Left ventricle myocardium inferior (tissue), 1 donor: ENCODE measurements around the gene STEEP1. TPM values are rescaled to one million over a fixed set of nuclear protein-coding genes. Genes with fewer than 3 reads are reported as not detected.

Experiments used
- DNase-seq: peaks from one replicate; pipeline ENCODE4 v3.0.0-alpha.2; 2020
- H3K27ac ChIP-seq: fragments of 200-600 bp; replicated peaks from 2 replicates; pipeline ENCODE4 v1.8.0; 2021
- H3K27me3 ChIP-seq: fragments of 200-600 bp; 2 replicates; pipeline ENCODE4 v1.8.0; 2021; ENCODE audit warnings: low read depth
- H3K36me3 ChIP-seq: fragments of 200-600 bp; 2 replicates; pipeline ENCODE4 v1.8.0; 2021
- H3K4me1 ChIP-seq: fragments of 200-600 bp; 2 replicates; pipeline ENCODE4 v1.8.0; 2021
- H3K4me3 ChIP-seq: fragments of 200-600 bp; 2 replicates; pipeline ENCODE4 v1.8.0; 2021; ENCODE audit warnings: mild to moderate bottlenecking, moderate library complexity
- H3K9me3 ChIP-seq: fragments of 200-600 bp; replicated peaks from 2 replicates; pipeline ENCODE4 v1.8.0; 2021
- intact Hi-C: fragments of 100-400 bp; cut with micrococcal nuclease; formaldehyde crosslinking; loops from one replicate; pipeline ENCODE4 v1.11.0; 2022
- total RNA-seq: library from RNA; stranded (reverse); fragmentation: NEBNext Ultra II Directional; extraction: Animal tissue kit (Norgen Biotek cat#: 25700); gene quantifications from one replicate; pipeline ENCODE4 v1.2.1, GENCODE V29; 2021
- TF ChIP-seq, protein P1 (sequence below): fragments of 200-600 bp; IDR thresholded peaks from 2 replicates; pipeline ENCODE4 v1.8.0; 2021; ENCODE audit warnings: antibody characterized with exemption, mild to moderate bottlenecking, borderline replicate concordance
- donor health status: DM: no; HTN: yes; CAD: no; lungs with severe emphysema.

STEEP1 gene
- total RNA-seq, 1 donor from 2014 or later = 15.2 TPM

- H3K4me1 ChIP-seq = peaks cover 27% of the 10 kb centered on the region
- H3K36me3 ChIP-seq = peaks cover 7% of the 10 kb centered on the region
- H3K9me3 ChIP-seq = no peaks in the 10 kb centered on the region
- TF ChIP-seq, protein P1, sequence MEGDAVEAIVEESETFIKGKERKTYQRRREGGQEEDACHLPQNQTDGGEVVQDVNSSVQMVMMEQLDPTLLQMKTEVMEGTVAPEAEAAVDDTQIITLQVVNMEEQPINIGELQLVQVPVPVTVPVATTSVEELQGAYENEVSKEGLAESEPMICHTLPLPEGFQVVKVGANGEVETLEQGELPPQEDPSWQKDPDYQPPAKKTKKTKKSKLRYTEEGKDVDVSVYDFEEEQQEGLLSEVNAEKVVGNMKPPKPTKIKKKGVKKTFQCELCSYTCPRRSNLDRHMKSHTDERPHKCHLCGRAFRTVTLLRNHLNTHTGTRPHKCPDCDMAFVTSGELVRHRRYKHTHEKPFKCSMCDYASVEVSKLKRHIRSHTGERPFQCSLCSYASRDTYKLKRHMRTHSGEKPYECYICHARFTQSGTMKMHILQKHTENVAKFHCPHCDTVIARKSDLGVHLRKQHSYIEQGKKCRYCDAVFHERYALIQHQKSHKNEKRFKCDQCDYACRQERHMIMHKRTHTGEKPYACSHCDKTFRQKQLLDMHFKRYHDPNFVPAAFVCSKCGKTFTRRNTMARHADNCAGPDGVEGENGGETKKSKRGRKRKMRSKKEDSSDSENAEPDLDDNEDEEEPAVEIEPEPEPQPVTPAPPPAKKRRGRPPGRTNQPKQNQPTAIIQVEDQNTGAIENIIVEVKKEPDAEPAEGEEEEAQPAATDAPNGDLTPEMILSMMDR = peak; percentile 58
- DNase-seq = peak; percentile 92
- peak within 1 kb of the TSS; percentile 94 for H3K27ac ChIP-seq
- no peaks in the 10 kb centered on the region for H3K27me3 ChIP-seq
- peak within 1 kb of the TSS; percentile 79 for H3K4me3 ChIP-seq
- intact Hi-C loops = no loop called here
Measured at GRCh38 chrX:119574394-119575266, 9.4 kb upstream of the STEEP1 start, which contains the start of gene UBE2A. Gene UBE2A (plus strand): TSS chrX:119574563. CDS start chrX:119574712, 149 bp downstream.

DNA sequence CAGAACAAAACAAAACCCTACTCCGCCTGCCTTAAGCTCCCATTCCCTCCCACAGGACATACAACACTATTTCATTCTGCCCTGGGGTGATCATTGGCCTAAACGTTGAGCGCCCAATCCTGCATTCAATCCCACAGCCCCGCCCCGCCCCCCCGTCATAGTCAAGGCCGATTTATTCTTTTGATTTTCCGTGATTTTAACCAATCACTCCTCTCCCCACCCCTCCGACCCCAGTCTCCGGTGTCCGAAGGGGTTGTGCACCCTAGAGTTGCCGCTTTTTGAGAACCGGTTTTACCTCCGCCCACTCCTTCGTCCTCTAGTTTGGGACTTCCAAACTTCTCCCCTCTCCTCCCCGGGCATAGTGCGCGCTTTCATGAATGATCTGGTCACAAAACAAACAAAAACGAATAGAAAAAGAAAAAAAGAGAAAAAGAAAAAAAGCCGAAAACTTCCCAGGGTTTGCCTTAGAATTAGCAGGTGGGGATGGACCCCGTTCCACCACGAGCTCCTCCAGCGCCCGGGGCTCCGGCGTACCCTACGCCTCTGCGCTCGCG is 8.7 kb upstream of the STEEP1 start:
- peak; percentile 17 for DNase-seq
- H3K36me3 ChIP-seq = peaks cover 7% of the 10 kb centered on the region
- no peaks in the 10 kb centered on the region for H3K27me3 ChIP-seq
- TF ChIP-seq, protein P1 = no peak
- H3K9me3 ChIP-seq = no peaks in the 10 kb centered on the region
- intact Hi-C loops = no loop called here
- peak overlapping the region; percentile 79 for H3K4me3 ChIP-seq
- H3K27ac ChIP-seq = peak overlapping the region; percentile 94
- H3K4me1 ChIP-seq = peaks cover 27% of the 10 kb centered on the region

- Histone ChIP-seq H3K4me3 (peak overlapping the region; percentile 79), H3K36me3 (peaks cover 7% of the 10 kb centered on the region), H3K4me1 (peaks cover 27% of the 10 kb centered on the region), H3K27me3 (no peaks in the 10 kb centered on the region), H3K27ac (peak overlapping the region; percentile 94), H3K9me3 (no peaks in the 10 kb centered on the region)
- TF ChIP-seq, protein P1 = no peak
- intact Hi-C loops = no loop called here
- DNase-seq = no peak
Measured at GRCh38 chrX:119573222-119573621, 8.0 kb upstream of the STEEP1 start.

GRCh38 chrX:119570351-119570835 is 5.2 kb upstream of the STEEP1 start:
- H3K36me3 ChIP-seq = no peaks in the 10 kb centered on the region
- H3K4me3 ChIP-seq = no peak overlapping the region
- DNase-seq = no peak
- H3K4me1 ChIP-seq = peaks cover 19% of the 10 kb centered on the region
- TF ChIP-seq, protein P1 = no peak
- H3K9me3 ChIP-seq = no peaks in the 10 kb centered on the region
- no peak overlapping the region for H3K27ac ChIP-seq
- intact Hi-C loops = no loop called here
- H3K27me3 ChIP-seq = no peaks in the 10 kb centered on the region

DNA sequence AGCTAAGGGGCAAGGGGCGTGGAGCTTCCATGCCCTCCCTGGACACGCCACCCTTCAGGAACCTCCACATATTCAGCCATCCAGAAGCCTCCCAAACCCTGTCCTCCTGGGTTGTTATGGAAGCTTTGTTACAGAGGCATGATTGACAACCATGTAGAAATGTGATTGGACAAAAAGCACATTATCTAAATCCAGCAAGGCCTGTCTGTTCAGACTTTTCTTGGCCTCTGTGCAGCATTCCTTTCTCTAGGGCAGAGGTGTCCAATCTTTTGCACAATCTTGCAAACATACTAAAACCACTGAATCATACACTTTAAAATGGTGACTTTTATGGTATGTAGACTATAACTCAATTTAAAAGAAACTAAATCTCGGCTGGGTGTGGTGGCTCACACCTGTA is 12.7 kb downstream of the STEEP1 start:
- no peaks in the 10 kb centered on the region for H3K4me1 ChIP-seq
- no peaks in the 10 kb centered on the region for H3K9me3 ChIP-seq
- H3K4me3 ChIP-seq = no peak overlapping the region
- H3K27me3 ChIP-seq = no peaks in the 10 kb centered on the region
- no peak for DNase-seq
- H3K27ac ChIP-seq = no peak overlapping the region
- TF ChIP-seq, protein P1 = no peak
- no peaks in the 10 kb centered on the region for H3K36me3 ChIP-seq
- intact Hi-C loops = no loop called here
